ENCODE results near the gene ETS1. TPM values are rescaled to one million over a fixed set of nuclear protein-coding genes. Genes with fewer than 3 reads are reported as not detected.

Gene ETS1
- total and polyA plus RNA-seq, 2 experiments from 2014 or later: 25.6 to 52.6 TPM

- TF ChIP-seq ZNF462 (CRISPR knock-in tag; IDR thresholded peaks at IDR 0.05) (no peak), ZNF331 (CRISPR knock-in tag; IDR thresholded peaks at IDR 0.05; ENCODE audit: low read depth) (no peak), ETS1 (IDR thresholded peaks at IDR 0.05) (no peak), ZNF114 (CRISPR knock-in tag; IDR thresholded peaks at IDR 0.05) (no peak), EZH2phosphoT487 (IDR thresholded peaks at IDR 0.05; ENCODE audit: unreplicated experiment) (no peak), EZH2 (IDR thresholded peaks at IDR 0.05; ENCODE audit: low read depth, unreplicated experiment) (no peak)
These were observed 20.5 kb upstream of the ETS1 start (continued) for GRCh38 chr11:128607819-128608218.

GRCh38 chr11:128604723-128605122, 17.4 kb upstream of the ETS1 start:
- Histone ChIP-seq H3K9me2 (ENCODE audit: insufficient read depth) (no peaks in the 10 kb centered on the region; the same call in 1 of the 2 replicates), H3K36me3 (ENCODE audit: insufficient read depth) (no peaks in the 10 kb centered on the region), H3K27ac (ENCODE audit: low read depth) (no peak overlapping the region), H3K79me2 (replicated peaks; ENCODE audit: insufficient read depth) (no peaks in the 10 kb centered on the region), H4K20me1 (replicated peaks; ENCODE audit: insufficient read depth) (no peaks in the 10 kb centered on the region), H2AFZ (0 out of 2 replicates have a peak overlapping the region, but pooled peaks have one; percentile 18), H3K4me3 (no peak overlapping the region), H3F3A (replicated peaks; ENCODE audit: low read depth) (0 out of 2 replicates have a peak, but pooled peaks cover 3% of the 10 kb centered on the region), H3K27me3 (ENCODE audit: insufficient read depth) (no peaks in the 10 kb centered on the region), H3K4me2 (no peak overlapping the region), H3K4me1 (ENCODE audit: insufficient read depth) (peaks cover 23% of the 10 kb centered on the region)
- Mint-ChIP-seq H3K27me3 (ENCODE audit: insufficient read depth, low read depth, poor library complexity) (peaks cover under 1% of the 10 kb centered on the region), H3K36me3 (ENCODE audit: low read depth) (no peaks in the 10 kb centered on the region), H3K27ac (no peak overlapping the region), H3K4me1 (peaks cover 30% of the 10 kb centered on the region), H3K4me3 (no peak overlapping the region), H3K9me3 (no peaks in the 10 kb centered on the region)
- 0 out of 3 replicates have a peak, but pooled peaks have one; percentile 31 for ATAC-seq
- DNase-seq (ENCODE audit: low spot score): no peak
- TF ChIP-seq EZH2phosphoT487 (IDR thresholded peaks at IDR 0.05; ENCODE audit: unreplicated experiment) (no peak), STAT1 (IDR thresholded peaks at IDR 0.05; ENCODE audit: unreplicated experiment) (no peak), ZNF331 (CRISPR knock-in tag; IDR thresholded peaks at IDR 0.05; ENCODE audit: low read depth) (no peak), CREB1 (CRISPR knock-in tag; IDR thresholded peaks at IDR 0.05; ENCODE audit: low read depth) (no peak), REST (IDR thresholded peaks at IDR 0.05; ENCODE audit: unreplicated experiment) (no peak), CTCF (conservative IDR thresholded peaks at IDR 0.05; ENCODE audit: low read depth in 2 of 2) (no peak), JUNB (IDR thresholded peaks at IDR 0.05; ENCODE audit: unreplicated experiment) (no peak), ETS1 (IDR thresholded peaks at IDR 0.05) (no peak)
